AG10803 (cell line): Measurements from ENCODE around the gene GMDS.

Experiments
- DNase-seq: peaks from one replicate; pipeline ENCODE4 v3.0.0; 2010; ENCODE audit warnings: low read depth
- H3K4me3 ChIP-seq: 2 replicates; pipeline ENCODE4 v1.5.1; 2011; ENCODE audit warnings: mild to moderate bottlenecking, low read length, control low read depth
- TF ChIP-seq, protein P1 (sequence below): conservative IDR thresholded peaks from 2 replicates; pipeline ENCODE4 v1.5.1; 2011; ENCODE audit warnings: mild to moderate bottlenecking, low read length, control low read depth, inconsistent platforms

GMDS gene

GRCh38 chr6:1915226-1915625 lies 330.2 kb downstream of the GMDS start:
- H3K4me3 ChIP-seq = no peak overlapping the region
- TF ChIP-seq, protein P1, sequence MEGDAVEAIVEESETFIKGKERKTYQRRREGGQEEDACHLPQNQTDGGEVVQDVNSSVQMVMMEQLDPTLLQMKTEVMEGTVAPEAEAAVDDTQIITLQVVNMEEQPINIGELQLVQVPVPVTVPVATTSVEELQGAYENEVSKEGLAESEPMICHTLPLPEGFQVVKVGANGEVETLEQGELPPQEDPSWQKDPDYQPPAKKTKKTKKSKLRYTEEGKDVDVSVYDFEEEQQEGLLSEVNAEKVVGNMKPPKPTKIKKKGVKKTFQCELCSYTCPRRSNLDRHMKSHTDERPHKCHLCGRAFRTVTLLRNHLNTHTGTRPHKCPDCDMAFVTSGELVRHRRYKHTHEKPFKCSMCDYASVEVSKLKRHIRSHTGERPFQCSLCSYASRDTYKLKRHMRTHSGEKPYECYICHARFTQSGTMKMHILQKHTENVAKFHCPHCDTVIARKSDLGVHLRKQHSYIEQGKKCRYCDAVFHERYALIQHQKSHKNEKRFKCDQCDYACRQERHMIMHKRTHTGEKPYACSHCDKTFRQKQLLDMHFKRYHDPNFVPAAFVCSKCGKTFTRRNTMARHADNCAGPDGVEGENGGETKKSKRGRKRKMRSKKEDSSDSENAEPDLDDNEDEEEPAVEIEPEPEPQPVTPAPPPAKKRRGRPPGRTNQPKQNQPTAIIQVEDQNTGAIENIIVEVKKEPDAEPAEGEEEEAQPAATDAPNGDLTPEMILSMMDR = no peak
- DNase-seq = no peak

DNA sequence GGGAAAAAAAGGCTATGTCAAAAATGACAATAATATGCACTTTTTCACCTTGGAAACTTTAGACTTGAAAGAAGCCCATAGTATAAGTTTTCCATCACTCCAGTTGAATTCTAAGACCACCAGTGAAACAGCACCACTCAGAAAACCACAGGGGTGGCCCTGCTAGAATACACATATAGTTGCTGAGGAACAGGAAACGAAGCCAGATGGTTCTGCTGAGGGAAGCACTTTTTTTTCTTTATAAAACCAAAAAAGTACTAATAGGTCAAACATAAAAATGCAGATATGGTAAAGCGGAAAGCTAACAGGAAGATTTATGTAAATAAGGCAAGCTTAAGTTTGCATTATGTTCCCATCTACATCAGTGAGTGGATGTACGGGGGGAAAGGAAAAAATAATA lies 331.8 kb downstream of the GMDS start:
- no peak for DNase-seq
- no peak overlapping the region for H3K4me3 ChIP-seq
- TF ChIP-seq, protein P1 = no peak

DNA sequence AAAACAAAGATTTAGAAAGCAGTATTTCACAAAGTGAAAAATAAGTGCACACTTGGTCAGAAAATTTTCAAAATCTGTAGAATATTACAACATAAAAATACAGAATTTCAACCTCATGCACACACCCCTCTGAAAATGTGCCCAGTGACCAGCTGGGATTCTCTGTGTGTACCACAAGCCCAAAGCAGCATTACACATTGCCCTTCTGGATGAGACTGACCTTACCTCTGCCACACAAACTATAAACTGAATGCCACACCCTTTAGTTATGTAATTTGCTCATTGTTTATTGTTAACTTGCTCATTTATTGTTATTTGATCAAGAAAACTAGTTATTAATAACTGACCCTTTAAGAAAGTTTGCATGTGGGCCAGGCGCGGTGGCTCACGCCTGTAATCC lies 332.7 kb downstream of the GMDS start:
- TF ChIP-seq, protein P1 = no peak
- H3K4me3 ChIP-seq = no peak overlapping the region
- no peak for DNase-seq

- no peak overlapping the region for H3K4me3 ChIP-seq
- DNase-seq = peak; percentile 34
- TF ChIP-seq, protein P1 = no peak
These were observed 333.9 kb downstream of the GMDS start for GRCh38 chr6:1911474-1911873.

GRCh38 chr6:1910621-1911407 lies 334.6 kb downstream of the GMDS start:
- TF ChIP-seq, protein P1 = no peak
- H3K4me3 ChIP-seq = no peak overlapping the region
- no peak for DNase-seq

DNA sequence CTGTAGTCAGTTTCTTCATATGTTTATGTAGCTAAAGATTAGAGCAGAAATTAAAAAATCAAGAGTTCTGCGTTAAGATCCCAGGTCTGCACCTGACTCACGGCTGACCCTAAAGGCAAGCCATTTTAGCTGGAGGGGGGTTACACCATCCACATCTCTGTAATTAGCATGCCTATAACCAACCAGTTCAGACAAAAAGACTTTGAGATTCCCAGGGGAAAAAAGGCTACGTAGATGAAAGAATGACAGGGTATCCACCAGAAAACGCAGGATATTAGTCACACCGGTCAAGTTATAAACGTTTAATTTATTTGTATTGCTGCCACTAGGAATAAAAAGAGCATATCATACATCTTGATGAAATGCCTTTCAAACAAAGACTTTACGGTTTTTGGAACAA lies 336.6 kb downstream of the GMDS start:
- TF ChIP-seq, protein P1 = no peak
- DNase-seq = no peak
- H3K4me3 ChIP-seq = no peak overlapping the region

- TF ChIP-seq, protein P1 = no peak
- no peak for DNase-seq
- H3K4me3 ChIP-seq = no peak overlapping the region
These were observed 338.8 kb downstream of the GMDS start for GRCh38 chr6:1906609-1907008.
